Neutrophil (primary cell): Measurements from ENCODE around the gene HRCT1.
"Not testable (repeated sequence)": the region's sequence is repeated elsewhere in the genome, so short reads cannot be mapped to it uniquely, and the experiment has no call there.

Experiments
- H3K27ac ChIP-seq: fragments of 200-600 bp; sonication (generic); 2 replicates; pipeline ENCODE4 v1.5.1; 2016; ENCODE audit warnings: mild to moderate bottlenecking, moderate library complexity
- H3K27me3 ChIP-seq: fragments of 200-600 bp; sonication (generic); 2 replicates; pipeline ENCODE4 v1.6.0; 2016; ENCODE audit warnings: mild to moderate bottlenecking
- H3K36me3 ChIP-seq: fragments of 200-600 bp; sonication (generic); 2 replicates; pipeline ENCODE4 v1.5.1; 2017
- H3K4me1 ChIP-seq, 2 experiments: fragments of 200-600 bp in 1 of 2; sonication (generic) in 1 of 2; 1 replicate in 1 of 2; 2 replicates in 1 of 2; pipeline versions ENCODE4 v1.5.1 to v1.6.1; 2013 to 2016; ENCODE audit warnings: low read depth in 1 of 2, low read length in 1 of 2, mild to moderate bottlenecking in 1 of 2, moderate library complexity in 1 of 2; ENCODE audit not compliant: control insufficient read depth in 1 of 2, insufficient read depth in 1 of 2
- H3K4me3 ChIP-seq, 2 experiments: fragments of 200-600 bp in 1 of 2; sonication (generic) in 1 of 2; 1 replicate in 1 of 2; 2 replicates in 1 of 2; pipeline ENCODE4 v1.5.1; 2013 to 2016; ENCODE audit warnings: low read depth in 1 of 2, low read length in 1 of 2, mild to moderate bottlenecking in 1 of 2, moderate library complexity in 1 of 2
- H3K9me3 ChIP-seq: fragments of 200-600 bp; sonication (generic); 2 replicates; pipeline ENCODE4 v1.5.1; 2016
- CTCF ChIP-seq: fragments of 200-600 bp; sonication (generic); IDR thresholded peaks from 2 replicates; pipeline ENCODE4 v1.5.1; 2016; ENCODE audit warnings: antibody characterized with exemption

HRCT1 gene

GRCh38 chr9:35930521-35930920, 24.5 kb downstream of the HRCT1 start:
- H3K27ac ChIP-seq, result no peak overlapping the region
- H3K4me1 ChIP-seq, result no peaks in the 10 kb centered on the region
- no peak overlapping the region for H3K4me3 ChIP-seq
- TF ChIP-seq CTCF, result no peak
- H3K27me3 ChIP-seq, result no peaks in the 10 kb centered on the region
- H3K9me3 ChIP-seq, result no peaks in the 10 kb centered on the region
- no peaks in the 10 kb centered on the region for H3K36me3 ChIP-seq

GRCh38 chr9:35930989-35931388, 25.0 kb downstream of the HRCT1 start:
- Histone ChIP-seq H3K27me3 (no peaks in the 10 kb centered on the region), H3K36me3 (no peaks in the 10 kb centered on the region), H3K9me3 (no peaks in the 10 kb centered on the region), H3K4me3 (no peak overlapping the region), H3K4me1 (no peaks in the 10 kb centered on the region), H3K27ac (no peak overlapping the region)
- TF ChIP-seq CTCF, result no peak

- no peaks in the 10 kb centered on the region for H3K4me1 ChIP-seq
- H3K9me3 ChIP-seq, result no peaks in the 10 kb centered on the region
- no peak overlapping the region for H3K4me3 ChIP-seq
- H3K27me3 ChIP-seq, result no peaks in the 10 kb centered on the region
- H3K36me3 ChIP-seq, result no peaks in the 10 kb centered on the region
- no peak overlapping the region for H3K27ac ChIP-seq
- no peak for TF ChIP-seq CTCF
Measured at GRCh38 chr9:35932735-35933134, 26.7 kb downstream of the HRCT1 start.

- Histone ChIP-seq H3K36me3 (no peaks in the 10 kb centered on the region), H3K4me1 (no peaks in the 10 kb centered on the region), H3K27ac (no peak overlapping the region), H3K9me3 (no peaks in the 10 kb centered on the region), H3K4me3 (no peak overlapping the region), H3K27me3 (no peaks in the 10 kb centered on the region)
- no peak for TF ChIP-seq CTCF
Measured at GRCh38 chr9:35933550-35934067, 27.6 kb downstream of the HRCT1 start.

GRCh38 chr9:35934069-35934468, 28.1 kb downstream of the HRCT1 start:
- not testable (repeated sequence) for H3K4me3 ChIP-seq, H3K36me3 ChIP-seq, H3K4me1 ChIP-seq, H3K27me3 ChIP-seq, H3K27ac ChIP-seq, H3K9me3 ChIP-seq

GRCh38 chr9:35935261-35935660, 29.3 kb downstream of the HRCT1 start:
- Histone ChIP-seq H3K27me3 (no peaks in the 10 kb centered on the region), H3K4me1 (no peaks in the 10 kb centered on the region), H3K4me3 (no peak overlapping the region), H3K36me3 (no peaks in the 10 kb centered on the region), H3K9me3 (no peaks in the 10 kb centered on the region), H3K27ac (no peak overlapping the region)
- no peak for TF ChIP-seq CTCF
